Eye (tissue), 1 donor: ENCODE data around the gene GFOD1.

Experiments
- DNase-seq: peaks from one replicate; pipeline ENCODE4 v3.0.0-alpha.2; 2015

The GFOD1 gene

GRCh38 chr6:13421425-13422059 lies 65.9 kb downstream of the GFOD1 start:
- peak; percentile 15 for DNase-seq

DNA sequence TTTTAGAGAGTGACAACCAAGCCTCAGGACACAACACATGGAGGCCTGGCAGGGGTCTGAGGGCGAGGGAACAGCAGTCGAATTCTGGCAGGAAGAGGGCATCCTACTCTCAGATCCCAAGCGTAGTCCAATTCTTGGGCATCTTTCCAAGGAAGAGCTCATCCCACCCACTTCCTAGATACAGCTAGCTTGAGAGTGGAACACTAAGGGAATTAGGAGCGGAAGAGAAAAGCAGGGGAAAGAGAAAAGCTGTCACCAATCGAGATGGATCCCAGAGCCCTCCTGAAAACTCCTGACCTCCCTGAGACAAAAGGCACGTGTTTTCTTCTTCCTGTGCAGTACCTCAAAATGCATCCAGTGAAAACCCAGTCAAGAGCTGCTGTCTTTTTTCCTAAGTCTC lies 67.1 kb downstream of the GFOD1 start:
- no peak for DNase-seq

- no peak for DNase-seq
Observed at GRCh38 chr6:13419422-13420195, 67.8 kb downstream of the GFOD1 start.

DNA sequence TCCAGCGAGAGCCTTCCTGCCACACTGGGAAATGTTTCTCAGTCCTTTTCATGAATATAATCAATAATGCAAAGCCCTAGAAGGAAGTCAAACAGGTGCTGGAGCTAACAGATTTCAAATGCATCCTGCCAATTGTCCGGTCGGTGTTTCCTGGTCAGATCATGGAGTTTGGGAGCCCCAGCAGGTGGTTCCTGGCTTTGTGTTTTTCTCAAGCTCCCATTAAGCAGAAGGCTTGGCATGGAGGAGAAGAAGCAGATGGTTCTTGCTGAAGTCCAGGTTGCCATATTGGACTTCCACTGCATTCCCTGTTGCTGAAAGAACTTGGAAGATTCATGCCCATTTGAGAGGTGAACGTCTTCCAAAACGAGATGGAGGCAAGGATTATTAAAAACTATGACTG lies 68.6 kb downstream of the GFOD1 start:
- DNase-seq = no peak

- no peak for DNase-seq
Observed at GRCh38 chr6:13417954-13418353, 69.4 kb downstream of the GFOD1 start.

- no peak for DNase-seq
Observed at GRCh38 chr6:13417431-13417830, 70.0 kb downstream of the GFOD1 start.

- DNase-seq = no peak
Observed at GRCh38 chr6:13415283-13415682, 72.1 kb downstream of the GFOD1 start.

GRCh38 chr6:13413900-13414555 lies 73.4 kb downstream of the GFOD1 start:
- no peak for DNase-seq

GRCh38 chr6:13413466-13413862 lies 73.9 kb downstream of the GFOD1 start:
- no peak for DNase-seq

DNA sequence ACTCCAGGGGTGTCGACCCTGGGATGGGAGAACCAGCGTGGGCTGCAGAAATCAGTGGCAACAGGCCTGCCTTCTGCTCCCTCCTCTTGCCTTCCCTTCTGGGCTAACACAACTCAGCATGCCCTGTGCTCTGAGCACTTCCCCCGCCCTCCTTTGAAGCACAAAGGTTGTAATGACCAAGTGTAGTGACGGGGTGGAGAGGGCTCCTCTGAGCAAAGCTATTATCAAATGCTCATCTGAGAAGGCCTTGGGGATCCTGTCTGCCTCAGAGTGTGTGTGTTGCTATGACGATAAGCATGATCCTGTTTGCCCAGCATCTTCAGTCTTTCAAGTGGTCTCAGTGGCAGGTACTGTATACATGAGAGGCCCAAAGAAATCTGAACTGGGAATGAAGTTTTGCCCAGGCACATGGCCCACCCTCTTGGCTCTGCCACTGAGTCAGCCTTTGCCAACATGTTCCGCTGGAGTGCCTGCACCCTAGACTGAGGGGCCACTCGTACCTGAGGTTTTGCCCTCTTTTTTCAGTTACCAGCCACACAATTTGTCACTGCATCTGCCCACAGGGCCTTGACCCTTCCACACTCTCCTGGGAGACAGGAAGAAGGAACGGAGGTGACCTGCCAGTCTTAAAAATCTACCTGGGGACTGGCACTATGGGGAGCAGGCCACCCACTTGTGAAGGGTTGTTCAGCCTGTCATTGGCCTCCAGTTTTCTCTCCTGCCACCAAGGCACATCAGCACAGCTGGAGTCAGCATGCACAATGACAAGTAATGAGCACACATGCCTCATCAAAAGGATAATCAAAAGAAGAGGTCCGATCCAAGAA lies 74.5 kb downstream of the GFOD1 start:
- DNase-seq = peak; percentile 61

DNA sequence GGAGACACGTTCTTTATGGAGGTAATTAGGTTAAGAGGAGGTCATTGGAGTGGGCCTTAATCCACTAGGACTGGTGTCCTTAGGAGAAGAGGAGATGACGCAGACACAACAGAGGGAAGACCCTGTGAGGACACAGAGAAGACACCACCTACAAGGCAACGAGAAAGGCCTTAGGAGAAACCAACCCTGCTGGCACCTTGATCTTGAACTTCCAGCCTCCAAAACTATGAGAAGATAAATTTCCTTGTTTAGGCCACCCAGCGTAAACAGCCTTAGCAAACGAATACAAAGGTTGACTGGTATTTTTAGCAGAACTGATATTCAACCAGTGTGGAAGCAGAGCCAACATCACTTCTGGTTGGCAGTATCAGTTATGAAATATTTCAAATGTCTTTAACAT lies 75.2 kb downstream of the GFOD1 start:
- DNase-seq = no peak

DNA sequence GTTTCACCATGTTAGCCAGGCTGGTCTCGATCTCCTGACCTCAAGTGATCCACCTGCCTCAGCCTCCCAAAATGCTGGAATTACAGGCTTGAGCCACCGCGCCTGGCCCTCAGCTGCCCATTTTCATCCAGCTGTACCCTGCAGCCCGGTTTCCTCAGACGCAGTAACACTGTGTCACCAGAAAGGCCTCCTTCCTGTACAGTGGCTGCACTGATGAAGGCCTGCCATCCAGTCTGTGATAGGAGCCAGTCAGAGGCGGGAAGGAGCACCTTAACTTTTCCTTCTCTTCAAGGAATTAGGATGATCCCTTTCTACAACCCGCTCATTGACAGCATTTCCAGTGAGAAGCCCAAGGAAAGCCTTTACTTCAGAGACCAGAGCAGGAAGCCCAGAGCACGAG lies 75.9 kb downstream of the GFOD1 start:
- no peak for DNase-seq

DNA sequence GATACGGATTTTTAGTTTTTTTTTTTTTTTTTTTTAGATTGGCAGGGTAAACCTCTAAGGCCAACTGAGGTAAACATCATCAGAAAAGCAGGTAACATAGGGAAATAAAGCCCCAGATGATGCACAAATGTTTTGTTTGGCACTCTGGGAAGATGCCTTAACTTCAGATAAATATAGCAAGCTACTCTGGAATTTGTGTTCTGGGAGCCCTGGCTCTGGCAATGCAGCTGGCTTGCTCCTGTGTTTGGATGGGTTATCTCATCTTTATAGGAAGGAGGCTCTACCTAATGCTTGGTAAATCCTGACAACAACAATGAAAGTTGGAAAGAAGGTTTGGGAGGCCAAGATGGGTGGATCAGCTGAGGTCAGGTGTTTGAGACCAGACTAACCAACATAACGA lies 77.4 kb downstream of the GFOD1 start:
- DNase-seq = no peak

DNA sequence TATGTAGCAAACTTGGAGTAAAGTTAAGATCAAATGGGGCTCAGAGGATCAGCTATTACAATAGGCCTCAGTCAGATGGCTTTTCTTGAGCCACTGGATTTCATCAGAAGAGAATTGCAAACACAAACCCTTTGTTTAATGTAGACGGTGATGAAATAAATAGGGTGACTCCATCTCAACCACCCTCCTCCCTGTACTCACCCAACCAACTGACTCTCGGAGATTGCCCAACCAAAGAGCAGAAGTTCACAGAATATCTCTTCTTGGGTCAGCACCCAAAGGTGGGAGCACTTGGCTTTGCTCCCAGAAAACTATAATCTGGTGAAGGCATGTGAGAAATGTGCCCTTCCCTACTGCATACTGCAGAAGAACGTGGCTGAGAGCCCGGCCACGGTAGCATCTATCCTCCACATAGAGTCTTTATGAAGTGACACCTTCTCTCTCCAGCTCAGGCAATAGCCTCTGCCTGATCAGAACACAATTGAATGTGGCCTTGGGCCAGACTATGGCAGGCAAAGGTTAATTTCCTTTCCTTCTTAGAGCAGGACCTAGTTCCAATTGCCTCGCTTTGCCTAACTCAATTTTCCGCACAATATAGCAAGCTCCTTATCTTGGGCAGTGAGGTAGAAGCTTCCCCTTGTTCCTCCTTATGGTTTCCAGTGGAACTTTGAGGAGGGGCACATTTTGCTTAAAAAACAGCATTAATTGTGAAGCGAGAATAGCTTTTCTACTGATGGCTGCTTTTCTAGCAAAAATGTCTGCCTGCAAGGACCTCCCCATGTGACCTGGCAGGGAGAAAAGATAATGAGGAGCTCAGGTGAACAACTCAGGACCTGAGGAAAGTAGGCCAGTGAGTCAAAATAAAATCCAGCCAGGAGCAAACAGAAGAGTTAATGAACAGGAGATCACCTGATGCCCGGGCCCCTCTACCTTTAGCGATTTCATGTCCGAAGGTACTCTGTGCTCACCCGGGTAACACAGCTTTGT lies 79.4 kb downstream of the GFOD1 start:
- DNase-seq = no peak

DNA sequence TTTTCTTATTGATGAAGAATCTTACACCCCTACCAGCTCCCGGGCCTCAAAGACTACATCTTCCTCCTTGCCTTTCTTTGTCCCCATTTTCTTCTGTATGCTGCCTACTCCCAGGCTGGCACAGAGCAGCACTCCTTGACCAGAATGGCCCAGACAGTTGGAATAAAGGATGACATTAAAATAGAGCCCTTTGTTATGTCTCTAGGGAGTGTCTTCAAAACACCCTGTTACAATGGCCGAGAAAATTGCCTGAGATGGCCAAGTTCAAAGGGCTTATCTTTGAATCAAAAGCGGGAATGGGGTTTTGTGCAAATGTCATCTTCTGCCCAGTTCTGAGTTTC lies 80.1 kb downstream of the GFOD1 start:
- no peak for DNase-seq

- no peak for DNase-seq
Observed at GRCh38 chr6:13406781-13407180, 80.6 kb downstream of the GFOD1 start.

- DNase-seq = no peak
Observed at GRCh38 chr6:13405961-13406477, 81.4 kb downstream of the GFOD1 start.

DNA sequence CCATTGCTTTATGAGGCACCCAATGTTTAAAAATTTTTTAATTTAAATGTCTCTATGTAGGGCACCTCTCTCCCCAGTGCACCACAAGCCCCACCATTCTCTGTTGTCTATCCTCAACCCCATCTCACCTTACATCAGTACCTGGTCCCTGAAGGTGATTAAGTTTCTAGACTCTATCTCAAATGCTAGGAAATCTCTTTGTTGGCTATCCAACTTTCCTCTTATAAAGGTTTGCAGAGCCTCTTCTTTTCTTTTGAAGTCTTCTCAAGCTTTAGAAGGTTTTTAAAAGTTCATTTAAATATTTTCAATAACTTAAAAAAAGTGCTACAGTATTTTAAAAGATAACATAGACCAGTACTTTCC lies 82.5 kb downstream of the GFOD1 start:
- DNase-seq = no peak

GRCh38 chr6:13404228-13404891 lies 83.0 kb downstream of the GFOD1 start:
- no peak for DNase-seq

GRCh38 chr6:13402711-13403110 lies 84.7 kb downstream of the GFOD1 start:
- no peak for DNase-seq

DNA sequence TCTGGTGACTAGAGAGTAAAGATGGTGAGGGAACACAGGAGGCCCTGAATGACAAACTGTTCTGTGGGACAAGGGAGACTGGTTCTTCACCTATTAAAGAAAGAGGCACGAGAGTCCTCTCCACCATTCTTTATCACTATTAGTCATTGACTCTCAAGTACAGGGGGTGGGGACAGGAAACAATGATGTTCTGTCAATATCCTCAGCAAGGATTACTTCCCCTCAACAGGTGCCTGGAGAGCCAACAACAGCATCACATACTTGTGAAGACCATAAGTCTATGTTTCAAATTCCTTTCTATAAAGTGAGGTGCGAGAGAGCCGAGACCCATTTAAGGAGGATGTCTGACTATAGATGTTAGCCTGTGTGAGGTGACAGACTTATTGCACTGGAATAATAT lies 86.6 kb downstream of the GFOD1 start:
- DNase-seq = no peak
